Measurements from ENCODE around the gene MLH3.

Gene MLH3

DNA sequence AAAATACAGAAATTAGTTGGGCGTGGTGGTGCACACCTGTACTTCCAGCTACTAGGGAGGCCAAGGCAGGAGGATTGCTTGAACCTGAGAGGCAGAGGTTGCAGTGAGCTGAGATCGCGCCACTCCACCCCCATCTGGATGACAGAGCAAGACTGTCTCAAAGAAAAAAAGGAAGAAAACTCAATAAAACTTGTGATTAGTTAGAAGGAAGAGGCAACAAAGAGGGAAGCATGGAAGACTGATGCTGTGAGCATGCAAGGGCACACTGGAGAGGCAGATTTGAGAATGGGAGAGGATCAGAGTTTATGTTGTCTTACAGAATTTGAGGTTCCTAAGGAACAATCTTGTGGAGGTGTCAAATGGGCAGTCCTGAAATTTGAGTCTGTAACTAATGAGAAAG lies 15.4 kb upstream of the MLH3 start:
- DNase-seq (ENCODE audit: low spot score) = no peak

DNA sequence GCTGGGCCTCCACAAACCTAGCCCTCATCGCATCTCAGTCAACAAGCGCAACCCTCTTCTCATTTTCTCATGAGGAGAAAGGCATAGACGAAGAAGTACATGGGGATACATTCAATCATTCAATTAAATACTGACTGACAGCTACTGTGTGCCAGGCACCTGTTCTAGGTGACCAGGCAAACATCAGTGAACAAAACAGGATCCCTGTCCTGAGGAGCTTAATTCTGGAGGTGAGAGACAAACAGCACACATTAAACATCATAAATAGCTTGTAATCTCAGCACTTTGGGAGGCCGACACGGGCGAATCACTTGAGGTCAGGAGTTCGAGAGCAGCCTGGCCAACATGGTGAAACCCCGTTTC lies 12.9 kb upstream of the MLH3 start:
- DNase-seq (ENCODE audit: low spot score) = no peak

DNA sequence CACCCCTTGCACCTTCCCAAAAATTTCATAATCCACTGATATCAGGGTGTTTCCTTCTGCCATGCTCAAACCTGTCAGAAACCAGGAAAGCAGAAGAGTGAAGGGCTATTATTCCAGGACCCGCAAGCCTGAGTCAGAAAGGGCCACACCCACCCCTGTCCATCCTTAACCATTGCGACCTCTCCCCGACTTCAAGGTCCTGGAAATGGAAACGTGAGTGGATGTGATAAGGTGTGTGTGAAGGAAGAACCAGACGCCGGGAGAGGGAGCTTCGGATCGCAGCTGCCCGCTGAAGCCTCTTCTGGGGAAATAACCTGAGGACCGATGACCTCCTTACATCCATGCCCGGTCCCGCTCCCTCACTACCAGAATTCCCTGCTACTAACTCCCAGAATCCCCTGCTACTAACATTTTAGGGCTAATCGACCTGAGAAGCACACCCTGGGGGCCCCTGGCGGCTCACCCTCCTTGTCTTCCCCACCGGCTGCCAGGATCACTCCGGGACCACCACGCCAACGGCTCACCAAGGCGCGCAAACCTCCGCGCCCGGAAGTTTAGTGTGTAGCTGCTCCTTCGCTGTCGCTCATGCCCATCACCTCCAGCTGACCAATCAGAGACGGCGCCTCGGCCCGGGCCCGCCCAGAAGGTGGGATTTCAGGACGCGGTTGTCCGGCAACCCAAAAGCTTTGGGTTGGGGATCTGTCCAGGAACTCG lies 12.4 kb upstream of the MLH3 start, which contains the start of gene ACYP1:
TSS of gene ACYP1 (minus strand) at position 534 of the 714 bp plus-strand sequence. CDS start at position 63, 471 bp downstream.
- peak; percentile 96 for DNase-seq (ENCODE audit: low spot score)

DNA sequence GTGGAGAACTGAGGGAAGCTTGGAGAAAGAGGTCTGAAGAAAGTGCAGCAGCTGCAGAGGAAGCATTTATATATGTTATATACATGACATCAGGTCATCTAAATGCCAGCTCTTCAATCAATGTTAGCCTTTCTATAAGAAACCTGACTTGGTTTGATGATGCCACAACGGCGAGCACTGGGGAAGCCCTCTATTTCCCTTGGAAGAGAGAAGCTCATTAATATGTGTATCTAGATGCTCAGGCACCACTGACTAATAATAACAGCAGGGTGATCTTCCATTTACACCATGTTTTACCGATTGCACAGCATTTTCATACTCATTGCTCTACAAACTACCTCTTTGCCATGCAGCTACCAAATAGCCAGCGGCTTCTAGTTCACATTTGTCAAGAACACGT lies 11.7 kb upstream of the MLH3 start:
- no peak for DNase-seq (ENCODE audit: low spot score)

DNA sequence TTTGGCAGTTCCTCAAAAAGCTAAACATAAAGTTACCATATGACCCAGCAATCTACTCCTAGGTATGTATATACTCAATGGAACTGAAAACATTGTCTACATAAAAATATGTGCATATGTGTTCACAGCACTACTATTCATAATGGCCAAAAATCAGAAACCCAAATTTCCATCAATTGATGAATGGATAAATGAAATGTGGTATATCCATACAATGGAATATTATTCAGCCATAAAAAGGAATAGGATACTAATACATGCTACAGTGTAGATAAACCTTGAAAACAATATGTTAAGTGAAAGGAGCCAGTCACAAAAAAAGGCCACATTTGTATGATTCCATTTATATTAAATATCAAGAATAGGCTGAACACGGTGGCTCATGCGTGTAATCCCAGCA lies 9.2 kb upstream of the MLH3 start:
- no peak for DNase-seq (ENCODE audit: low spot score)

DNA sequence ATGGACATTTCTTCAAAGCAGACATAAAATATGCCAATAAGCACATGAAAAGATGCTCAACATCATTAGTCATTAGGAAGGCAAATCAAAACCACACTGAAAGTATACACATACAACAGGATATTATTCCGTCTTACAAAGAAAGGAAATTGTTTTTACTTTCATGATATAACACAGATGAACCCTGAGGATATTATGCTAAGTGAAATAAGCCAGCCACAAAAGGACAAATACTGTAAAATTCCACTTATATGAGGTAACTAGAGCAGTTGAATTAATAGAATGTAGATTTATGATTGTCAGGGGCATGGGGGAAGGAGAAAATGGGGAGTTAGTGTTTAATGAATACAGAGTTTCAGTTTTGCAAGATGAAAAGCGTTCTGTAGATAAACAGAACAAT lies 8.4 kb upstream of the MLH3 start:
- no peak for DNase-seq (ENCODE audit: low spot score)

DNA sequence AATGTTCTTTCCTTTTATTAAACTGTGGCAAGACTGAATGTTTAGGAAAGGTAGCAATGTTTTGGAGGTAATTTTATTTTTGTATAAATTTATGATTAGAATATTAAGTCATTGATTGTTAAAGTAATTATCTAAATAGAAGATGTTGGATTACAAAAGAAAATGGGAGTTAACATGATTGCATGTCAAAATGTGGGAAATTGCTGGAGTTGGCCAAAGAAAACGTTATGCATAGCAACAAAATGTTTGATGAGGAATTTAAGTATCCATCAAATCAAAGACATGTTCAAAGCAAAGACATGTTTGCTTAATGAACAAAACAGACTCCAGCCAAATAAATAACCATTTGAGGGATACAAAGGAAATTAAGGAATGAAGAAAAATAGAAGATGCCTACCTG lies 3.2 kb upstream of the MLH3 start:
- no peak for DNase-seq (ENCODE audit: low spot score)

DNA sequence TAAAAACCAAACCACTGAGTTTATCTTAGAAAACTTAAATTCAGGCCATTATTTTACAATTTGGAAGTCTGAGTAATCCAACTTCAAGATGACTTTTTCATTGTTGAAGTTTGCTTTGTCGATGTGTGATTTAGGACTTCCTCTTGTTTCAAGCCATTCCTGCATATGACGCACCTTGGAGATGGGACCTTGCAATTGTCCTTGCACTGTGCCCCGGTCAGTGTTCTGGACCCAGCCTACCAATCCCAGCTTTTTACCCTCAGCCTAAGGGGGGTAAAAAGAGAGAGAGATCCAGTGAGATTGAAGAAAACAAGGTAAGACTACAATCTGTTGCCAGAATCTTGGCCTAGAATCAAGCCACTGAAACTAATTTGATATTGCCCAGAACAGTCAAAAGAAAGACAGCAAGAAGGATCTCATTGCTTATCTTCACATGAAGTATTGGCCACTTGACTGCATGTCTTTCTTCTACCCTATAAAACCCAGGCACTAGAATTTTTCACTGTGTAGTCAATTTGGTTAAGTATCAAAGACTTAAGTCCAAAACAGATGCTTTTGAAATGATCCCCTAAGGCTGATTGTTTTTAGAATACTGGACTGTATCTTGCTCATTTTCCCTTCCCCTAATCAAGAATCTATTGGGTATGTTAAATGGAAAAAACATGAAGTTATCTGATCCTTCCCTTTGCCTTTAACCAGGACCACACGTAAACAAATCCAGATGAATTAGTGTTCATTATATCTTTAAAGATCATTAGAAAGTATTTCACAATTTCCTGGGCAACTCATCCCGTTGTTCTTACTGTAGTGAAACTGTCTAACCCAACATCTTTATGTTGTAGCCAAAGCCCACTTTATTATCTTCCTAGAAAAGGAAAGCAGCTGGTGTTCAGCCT lies 2.4 kb upstream of the MLH3 start:
- DNase-seq (ENCODE audit: low spot score) = no peak

DNA sequence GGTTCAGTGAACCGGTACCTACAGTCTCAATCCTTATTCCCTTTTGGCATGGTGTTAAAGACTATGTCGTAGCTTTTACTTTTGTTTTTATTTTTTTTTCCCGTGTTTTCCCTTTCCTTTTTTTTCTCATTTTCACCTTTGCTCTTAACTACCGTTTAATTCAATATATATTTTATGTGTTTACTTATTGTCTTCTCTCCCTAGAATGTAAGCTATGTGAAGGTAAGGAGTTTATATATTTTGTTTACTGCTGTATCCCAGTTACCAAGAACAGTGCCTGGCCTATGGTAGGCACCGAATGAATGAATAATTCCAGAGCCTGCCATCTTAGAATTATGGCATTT lies 261 bp upstream of the MLH3 start:
- DNase-seq (ENCODE audit: low spot score) = no peak

DNA sequence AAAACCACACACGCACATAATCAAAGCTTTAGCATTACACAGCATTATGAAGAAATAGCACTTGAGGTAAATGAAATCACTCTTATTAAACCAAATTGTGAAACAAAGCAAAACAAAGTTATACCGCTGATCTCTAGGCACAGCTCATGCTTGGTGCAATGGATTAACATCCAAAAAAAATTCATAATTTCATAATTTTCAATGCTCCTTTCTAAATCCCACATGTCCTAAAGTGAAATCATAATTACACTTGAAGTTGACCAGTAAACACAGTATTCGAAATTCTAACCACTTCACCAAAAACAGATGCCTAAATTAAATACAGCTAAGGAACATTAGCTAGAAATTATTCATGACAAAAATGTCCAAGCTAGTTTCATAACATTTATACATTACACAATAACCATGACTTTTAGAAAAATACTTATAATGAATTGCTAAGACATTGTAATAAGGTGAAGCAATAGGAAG lies 1.5 kb downstream of the MLH3 start:
- peak; percentile 48 for DNase-seq (ENCODE audit: low spot score)

DNA sequence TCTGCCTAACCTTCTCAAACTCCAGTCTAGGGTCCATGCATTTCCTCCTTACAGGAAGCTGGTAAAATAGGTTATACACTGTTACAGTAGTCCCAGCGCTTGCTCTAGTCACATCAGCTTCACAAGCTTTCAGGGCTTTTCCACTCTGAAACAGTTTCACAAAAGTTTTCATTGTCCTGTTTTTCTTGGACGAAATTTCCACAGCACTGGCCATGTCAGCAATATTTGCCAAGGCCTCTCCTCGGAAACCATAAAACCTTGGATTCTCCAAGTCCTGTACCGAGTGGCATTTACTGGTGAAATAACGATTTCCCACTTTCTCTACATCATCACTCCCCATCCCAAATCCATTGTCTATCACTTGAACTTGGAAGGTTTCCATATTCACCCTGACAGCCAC lies 2.1 kb downstream of the MLH3 start:
- DNase-seq (ENCODE audit: low spot score) = no peak

DNA sequence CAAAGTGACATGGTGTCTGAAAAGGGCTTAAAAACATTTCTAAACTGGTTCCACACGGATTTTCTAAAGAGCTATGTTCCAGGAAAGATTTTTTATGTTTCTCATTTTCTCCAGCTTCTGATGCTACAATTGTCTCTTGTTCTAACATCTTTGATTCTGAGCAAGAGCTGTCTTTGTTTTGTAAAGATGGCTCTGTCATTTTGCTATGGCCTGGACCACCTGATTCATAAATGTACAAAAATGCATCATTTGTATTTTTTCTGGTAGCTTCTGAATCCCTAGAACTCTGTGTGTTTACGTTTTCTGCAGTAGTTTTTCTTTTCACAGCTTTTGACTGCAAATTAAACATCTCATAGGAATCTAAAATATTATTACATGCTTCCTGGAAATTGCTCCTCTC lies 3.2 kb downstream of the MLH3 start:
- DNase-seq (ENCODE audit: low spot score) = no peak

DNA sequence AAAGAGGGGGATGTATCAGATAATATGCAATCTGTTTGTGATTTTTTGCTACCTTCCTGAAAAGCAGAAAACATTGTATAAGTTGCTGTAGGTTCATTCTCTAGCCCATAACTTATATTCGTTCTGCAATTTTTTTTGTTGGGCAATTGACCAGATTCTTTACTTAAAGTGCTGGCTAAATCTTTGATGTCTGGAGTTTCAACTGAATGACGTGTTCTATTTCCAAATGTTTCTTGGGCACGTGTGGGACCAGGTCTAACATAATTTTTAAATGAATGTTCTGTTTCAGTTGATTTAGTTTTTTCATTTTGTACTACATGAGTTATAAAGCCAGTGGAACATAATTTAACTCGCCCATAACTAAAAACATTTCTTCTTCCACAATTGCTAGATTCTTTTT lies 3.8 kb downstream of the MLH3 start:
- DNase-seq (ENCODE audit: low spot score) = no peak

DNA sequence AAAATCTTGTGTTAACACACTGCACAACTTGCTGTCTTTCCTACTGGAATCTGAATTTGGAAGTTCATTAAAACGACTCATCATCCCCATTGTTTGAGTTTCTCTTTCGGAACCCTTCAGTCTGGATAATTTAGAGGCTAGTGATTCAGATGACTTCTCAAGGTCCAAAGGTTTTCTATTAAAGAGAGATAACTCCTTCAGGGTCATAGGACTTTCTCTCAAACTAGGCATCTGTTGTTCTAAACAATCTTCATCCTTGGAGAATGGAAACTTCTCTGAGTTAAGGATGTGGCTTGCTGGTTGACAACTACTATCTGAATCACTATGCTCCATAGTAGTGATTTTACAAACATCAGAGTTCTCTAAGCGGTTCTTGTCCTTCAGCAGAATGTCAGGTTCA lies 4.4 kb downstream of the MLH3 start:
- DNase-seq (ENCODE audit: low spot score) = no peak

DNA sequence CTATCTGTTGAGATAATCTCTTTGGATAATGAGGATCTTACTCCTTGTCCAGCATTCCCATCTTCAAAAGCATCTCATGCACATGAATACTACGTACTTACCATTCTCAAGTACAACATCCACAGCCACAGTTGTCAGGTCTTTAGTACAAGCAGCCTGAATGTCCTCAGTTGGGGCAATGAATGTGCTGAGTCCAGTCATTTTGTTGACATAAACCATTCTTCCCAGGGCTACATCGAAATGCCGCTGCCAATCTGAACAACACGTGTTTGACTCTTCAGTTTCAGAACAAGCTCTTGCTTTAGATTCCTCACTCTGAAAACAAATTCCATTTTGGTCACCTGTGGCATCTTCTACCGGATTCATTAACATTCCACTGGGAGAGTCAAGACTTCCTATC lies 5.0 kb downstream of the MLH3 start:
- no peak for DNase-seq (ENCODE audit: low spot score)

DNA sequence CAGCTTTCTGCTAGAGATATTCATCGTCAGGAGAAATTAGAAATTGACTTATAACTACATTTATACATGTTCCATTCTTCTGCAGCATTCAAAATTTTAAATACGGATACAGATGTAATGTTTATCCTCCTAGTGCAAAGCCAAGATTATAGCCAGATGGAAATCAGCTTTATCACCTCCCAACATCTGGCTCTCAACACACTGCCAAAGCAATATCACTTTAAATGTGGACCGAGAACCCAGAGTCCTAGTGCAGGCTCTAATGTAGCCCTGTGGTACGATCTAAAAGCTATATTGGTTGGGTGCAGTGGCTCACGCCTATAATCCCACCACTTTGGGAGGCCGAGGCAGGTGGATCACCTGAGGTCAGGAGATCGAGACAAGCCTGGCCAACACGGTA lies 6.5 kb downstream of the MLH3 start:
- DNase-seq (ENCODE audit: low spot score) = no peak

DNA sequence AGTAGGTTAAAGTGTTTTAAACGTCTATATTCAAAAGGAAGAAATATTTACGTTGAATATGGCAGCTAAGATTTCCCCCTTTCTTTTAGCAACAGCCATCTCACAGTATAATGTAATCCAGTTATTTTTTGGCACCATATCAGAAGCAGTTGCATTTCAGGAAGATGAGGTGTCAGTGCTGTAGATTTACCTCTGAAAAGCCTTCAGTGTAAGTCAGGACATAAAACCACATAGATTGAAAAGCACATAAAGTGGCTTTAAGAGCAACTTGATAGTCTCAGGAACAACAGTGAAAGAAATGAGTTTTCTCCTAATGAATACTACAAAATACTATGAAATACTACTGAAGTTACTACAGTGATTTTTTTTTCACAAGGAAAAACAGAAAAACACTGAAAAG lies 6.9 kb downstream of the MLH3 start:
- peak; percentile 31 for DNase-seq (ENCODE audit: low spot score)

DNA sequence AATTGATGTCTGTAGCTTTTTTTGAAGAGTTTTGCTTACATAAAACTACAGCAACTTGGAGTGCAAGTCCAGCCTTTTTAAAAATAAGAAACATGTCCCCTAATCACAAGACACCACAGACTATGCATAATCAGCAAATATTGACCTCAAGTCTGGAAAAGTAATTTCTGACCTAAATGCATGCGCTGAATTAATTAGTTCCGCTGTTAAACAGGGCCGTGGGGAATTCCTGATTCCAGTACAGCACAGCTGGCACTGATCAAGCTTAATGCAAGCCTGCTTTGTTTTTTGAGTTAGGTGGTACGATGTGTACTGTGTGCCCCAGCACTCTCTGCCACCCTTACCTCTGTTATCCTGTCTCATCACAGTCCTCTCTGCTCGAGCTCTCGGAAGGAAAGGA lies 9.2 kb downstream of the MLH3 start:
- no peak for DNase-seq (ENCODE audit: low spot score)

DNA sequence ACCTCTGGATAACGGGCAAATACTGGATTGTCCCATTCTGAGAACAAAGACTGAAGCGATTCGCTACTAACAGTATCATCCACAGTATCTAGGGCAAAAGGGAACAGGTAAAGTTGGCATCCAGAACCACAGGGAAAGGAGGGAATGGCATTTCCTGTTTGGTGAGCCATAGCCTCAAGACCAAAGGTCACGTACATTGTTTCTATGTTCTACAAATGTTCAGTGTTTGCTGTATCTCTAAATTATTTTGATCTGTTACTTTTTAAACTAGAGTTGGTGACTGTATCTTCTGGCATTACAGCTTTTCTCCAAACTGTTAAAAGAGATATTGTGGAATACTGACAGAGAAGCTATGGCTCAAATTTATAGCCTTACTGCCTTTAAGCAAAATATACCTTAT lies 9.7 kb downstream of the MLH3 start:
- no peak for DNase-seq (ENCODE audit: low spot score)

DNA sequence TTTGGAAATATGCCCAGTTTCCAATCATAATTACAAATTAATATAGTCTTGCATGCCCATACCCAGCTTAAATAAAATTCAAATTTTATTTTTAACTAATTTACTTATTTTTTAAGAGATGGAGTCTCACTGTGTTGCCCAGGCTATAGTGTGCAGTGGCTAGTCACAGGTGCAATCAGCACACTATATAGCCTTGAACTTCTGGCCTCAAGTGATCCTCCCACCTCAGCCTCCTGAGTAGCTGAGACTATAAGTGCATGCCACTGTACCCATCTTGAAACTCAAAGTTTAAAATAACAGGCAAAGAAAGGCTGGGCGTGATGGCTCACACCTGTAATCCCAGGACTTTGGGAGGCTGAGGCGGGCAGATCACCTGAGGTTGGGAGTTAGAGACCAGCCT lies 10.3 kb downstream of the MLH3 start:
- no peak for DNase-seq (ENCODE audit: low spot score)

DNA sequence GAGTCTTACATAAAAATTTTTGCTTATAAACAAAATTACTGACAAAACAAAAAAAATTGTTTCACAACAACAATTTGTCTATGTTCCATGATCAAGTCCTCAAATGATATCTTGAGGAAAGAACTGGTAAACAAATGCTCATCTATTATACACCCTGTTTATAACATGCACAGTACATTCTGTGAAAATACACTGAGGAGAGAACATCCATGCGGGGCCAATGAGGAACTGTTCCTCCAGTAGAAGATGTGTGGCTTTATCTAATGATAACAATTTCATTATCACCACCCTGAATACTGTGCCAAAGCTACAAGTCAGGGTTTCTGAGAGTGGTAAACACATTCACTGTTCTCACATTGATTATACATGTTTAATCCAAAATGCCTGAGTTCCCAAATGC lies 10.8 kb downstream of the MLH3 start:
- no peak for DNase-seq (ENCODE audit: low spot score)

DNA sequence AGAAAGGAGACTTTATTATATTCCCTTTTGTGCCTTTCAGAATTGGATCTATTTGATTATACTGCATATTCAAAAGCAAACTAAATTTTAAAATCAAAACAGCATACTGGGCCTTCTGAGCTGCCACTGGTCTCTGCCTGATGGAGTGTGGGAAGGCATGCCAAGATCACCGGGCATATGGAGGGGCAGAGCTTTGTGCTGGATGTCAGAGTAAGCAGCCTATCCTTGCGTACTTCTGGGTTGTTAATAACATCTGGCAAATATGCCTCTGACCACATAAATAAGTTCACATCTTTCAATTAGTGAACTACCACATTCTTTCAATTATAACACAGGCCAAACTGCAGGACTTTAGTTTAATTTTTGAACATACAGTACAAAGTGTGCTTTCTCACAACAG lies 18.3 kb downstream of the MLH3 start:
- no peak for DNase-seq (ENCODE audit: low spot score)

DNA sequence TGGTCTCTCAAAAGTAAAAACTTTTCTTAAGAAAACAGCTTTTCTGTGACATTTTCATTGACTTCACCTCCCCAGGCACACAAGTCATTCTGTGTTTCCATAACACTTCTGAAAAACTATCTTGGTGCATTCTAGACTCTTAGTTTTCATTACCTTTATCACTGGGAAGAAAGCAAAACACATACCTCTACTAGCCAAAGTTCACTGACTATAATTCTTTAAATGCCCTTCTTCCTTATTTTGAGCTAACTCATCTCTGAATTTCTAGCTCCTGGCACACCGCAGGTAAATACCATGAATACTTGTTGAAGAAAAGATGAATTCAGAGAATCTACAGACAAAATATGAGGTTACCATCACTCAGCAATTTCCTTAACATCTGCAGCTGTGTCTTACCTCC lies 21.1 kb downstream of the MLH3 start:
- DNase-seq (ENCODE audit: low spot score) = no peak

DNA sequence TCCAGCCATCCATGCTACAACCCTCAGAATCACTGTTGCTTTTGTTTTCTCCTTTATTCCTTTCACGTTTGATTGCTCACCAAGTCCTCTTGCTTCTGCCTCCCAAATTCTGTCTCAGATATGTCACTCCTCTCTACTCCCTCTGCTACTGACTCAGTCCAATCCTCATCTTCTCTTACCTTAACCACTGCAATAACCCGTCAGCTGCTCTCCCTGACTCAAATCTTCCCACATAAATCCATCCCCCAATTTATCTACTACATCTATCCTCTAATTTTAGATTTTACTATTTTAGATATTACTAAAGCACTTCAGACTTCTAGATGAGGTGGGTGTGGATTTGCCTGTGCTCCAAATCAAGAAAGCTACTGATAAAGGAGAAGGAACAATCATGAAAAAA lies 25.4 kb downstream of the MLH3 start:
- no peak for DNase-seq (ENCODE audit: low spot score)
